C4-2B (cell line): ENCODE results near the gene PTRHD1.

Source experiments
- ZFX ChIP-seq: fragments of 450-650 bp; IDR thresholded peaks from 2 replicates; pipeline ENCODE4 v1.6.1; 2017
- TF ChIP-seq, protein P1 (sequence below): fragments of 450-650 bp; conservative IDR thresholded peaks from 2 replicates; pipeline ENCODE4 v1.5.1; 2017; ENCODE audit warnings: mild to moderate bottlenecking

DNA sequence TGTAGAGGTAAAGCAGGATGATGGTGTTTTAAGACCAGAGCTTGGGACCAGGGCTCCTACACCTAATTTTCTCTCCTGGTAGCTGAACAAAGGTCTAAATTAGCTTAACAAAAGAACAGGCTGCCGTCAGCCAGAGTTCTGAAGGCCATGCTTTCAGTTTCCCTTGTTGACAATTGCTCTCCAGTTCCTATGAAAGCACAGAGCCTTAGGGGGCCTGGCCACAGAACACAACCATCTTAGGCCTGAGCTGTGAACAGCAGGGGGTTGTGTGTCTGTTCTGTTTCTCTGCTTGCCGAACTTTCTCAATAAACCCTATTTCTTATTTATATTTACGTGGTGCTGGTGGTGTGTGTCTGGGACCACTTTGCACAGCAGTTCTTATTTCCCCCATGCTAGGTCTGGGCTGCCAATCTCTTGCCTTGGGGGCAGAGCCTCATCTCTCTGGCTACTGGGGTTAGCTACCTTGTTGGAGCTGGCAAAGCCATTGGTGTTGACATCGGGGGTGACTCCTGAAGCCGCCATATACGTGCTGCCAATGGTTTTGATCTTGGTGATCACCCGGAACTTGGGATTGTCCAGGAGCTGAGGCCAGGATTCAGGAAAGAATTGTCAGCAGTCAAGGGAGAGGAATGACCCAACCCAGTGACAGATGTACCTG lies 29.0 kb upstream of the PTRHD1 start:
- TF ChIP-seq, protein P1, sequence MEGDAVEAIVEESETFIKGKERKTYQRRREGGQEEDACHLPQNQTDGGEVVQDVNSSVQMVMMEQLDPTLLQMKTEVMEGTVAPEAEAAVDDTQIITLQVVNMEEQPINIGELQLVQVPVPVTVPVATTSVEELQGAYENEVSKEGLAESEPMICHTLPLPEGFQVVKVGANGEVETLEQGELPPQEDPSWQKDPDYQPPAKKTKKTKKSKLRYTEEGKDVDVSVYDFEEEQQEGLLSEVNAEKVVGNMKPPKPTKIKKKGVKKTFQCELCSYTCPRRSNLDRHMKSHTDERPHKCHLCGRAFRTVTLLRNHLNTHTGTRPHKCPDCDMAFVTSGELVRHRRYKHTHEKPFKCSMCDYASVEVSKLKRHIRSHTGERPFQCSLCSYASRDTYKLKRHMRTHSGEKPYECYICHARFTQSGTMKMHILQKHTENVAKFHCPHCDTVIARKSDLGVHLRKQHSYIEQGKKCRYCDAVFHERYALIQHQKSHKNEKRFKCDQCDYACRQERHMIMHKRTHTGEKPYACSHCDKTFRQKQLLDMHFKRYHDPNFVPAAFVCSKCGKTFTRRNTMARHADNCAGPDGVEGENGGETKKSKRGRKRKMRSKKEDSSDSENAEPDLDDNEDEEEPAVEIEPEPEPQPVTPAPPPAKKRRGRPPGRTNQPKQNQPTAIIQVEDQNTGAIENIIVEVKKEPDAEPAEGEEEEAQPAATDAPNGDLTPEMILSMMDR: no peak
- no peak for TF ChIP-seq ZFX
